Fibroblast of skin of back (primary cell): ENCODE measurements around the gene SLC14A1.

Experiments used
- DNase-seq: peaks from one replicate; pipeline ENCODE4 v3.0.0-alpha.2; 2013

SLC14A1 gene

GRCh38 chr18:45760462-45761036 lies 36.6 kb downstream of the SLC14A1 start:
- no peak for DNase-seq

GRCh38 chr18:45761512-45762114 lies 37.6 kb downstream of the SLC14A1 start:
- DNase-seq: no peak

DNA sequence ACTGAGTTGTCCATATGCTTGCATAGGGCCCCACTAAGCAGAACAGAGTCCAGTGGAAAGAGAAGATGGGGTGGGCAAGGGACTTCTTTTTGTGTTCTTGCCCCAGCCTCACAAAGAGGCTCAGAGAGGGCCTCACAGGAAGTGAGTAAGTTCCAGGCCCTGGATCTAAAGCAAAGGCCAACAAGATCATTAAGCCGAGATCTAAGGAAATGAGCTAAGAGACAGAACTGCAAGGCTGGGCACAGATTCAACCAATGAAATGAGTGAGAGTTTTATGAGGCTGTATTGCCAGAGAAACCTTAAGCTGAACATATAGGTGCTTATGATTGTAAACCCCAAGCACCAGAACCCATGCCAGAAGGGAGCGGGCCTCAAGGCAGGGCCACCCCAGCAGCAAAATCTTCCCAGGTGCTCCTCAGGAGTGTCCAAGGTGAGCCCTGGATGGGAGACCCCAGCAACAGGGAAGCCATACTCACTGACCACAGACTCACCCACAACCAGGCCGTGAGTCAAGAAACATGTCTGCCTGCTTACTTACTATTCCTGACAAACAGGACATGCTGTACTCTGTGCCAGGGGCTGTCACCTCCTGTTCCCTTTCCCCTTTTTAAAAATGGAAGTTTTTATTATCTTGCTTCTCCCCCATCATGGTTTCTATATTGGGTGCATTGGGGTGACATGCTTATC lies 40.2 kb downstream of the SLC14A1 start:
- no peak for DNase-seq

GRCh38 chr18:45765796-45766195 lies 41.8 kb downstream of the SLC14A1 start:
- DNase-seq: peak; percentile 69

- DNase-seq: peak; percentile 94
Measured at GRCh38 chr18:45771587-45772480, 47.9 kb downstream of the SLC14A1 start.

DNA sequence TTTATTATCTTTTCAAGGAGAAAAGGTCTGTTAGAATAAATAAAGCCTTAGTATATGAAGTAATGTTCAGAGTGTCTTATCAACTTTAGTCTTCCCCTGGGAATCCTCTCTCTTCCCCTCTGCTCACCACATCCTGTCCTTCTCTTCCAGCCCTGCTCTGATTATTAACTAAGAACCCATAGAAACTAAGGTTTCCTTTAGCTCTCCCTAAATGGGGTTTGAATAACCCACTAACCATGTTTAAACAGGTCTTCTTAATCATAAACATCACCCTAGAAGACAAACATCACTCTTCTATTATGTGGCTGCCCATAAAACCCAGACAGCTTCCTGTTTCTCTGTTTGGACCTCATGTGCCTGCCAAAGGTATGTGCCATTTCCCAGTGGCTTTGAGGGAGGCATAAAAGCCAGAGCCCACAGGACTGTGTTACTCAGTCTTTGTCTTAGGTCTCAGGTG lies 50.1 kb downstream of the SLC14A1 start:
- DNase-seq: peak; percentile 83

DNA sequence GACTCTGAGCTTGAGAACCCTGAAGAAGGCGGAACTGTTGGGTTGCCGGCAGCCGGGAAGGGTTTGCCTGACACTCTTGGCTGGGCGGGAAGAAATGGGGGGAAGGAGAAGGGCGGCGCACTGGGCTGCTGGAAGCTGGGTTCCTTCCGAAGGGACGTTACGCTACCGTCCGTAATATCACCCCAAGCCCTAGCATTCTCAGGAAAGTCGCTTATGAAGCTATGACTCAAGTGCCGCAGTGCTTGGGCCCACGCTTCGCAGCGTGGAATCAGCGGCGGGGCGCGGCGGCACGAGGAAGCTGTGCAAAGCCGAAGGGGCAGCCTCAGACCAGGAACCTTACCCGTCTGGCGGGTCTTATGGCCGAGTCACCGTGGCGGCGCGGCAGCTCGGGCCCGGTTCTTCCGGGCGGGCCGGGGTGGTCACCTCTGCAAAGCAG lies 51.3 kb downstream of the SLC14A1 start:
- peak; percentile 83 for DNase-seq

- DNase-seq: no peak
Measured at GRCh38 chr18:45775743-45776142, 51.8 kb downstream of the SLC14A1 start.

DNA sequence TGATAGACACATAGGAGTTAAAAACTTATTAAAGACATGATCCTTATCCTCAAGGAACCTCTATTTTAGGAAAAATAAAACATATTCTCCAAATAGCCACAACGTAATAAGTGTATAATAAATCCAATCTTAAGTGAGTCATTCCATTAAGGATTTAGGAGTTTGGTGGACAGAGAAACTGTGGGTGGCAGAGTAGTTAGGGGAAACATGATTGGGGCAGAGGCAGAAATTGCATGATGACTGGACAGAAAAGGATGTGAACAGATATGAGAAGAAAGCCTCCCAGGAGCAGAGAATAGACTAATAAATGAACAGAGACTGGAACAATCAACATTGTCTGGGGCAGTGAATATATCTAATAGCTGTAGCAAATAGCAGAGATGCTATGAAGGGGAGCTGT lies 53.4 kb downstream of the SLC14A1 start:
- DNase-seq: peak; percentile 94

DNA sequence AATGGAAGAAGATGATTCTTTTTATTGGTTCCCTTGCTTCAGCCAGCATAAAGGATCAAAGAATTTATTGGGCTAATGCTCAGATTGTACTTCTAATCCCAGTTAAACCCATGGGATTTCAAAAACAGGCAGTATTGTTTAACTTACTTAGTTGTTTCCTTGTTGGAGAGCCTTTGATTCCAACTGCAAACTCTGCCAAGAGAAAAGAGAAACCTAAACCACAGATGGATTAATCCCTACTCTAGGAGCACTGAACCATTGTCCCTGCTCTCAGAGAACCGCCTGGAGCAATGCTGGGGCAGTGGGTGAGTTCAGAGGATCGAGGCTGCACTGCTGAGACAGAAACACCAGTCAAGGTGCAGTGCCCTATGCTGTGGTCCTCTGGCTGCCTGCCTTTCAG lies 56.6 kb downstream of the SLC14A1 start:
- DNase-seq: no peak

- DNase-seq: no peak
Measured at GRCh38 chr18:45782662-45783061, 58.7 kb downstream of the SLC14A1 start.

GRCh38 chr18:45783097-45784075 lies 59.4 kb downstream of the SLC14A1 start:
- peak; percentile 89 for DNase-seq

DNA sequence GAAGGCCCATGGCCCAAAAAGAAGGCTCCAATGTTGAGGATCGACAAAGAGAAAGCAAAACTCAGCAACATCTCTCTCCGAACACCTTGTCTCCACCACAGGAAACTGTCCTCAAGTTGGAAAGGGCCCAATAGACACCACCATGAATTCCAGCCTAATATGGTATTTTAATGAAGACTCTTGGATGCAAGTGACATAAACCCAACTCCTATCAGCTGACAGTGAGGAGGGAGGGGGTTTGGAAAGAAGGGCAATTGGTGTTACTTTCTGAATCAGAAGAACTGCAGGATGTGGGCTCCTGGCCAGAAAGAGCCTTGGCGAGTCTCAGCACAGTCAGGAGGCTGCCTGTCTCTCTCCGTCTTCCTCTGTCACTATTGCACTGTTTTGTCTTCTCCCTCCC lies 61.2 kb downstream of the SLC14A1 start:
- DNase-seq: peak; percentile 81

DNA sequence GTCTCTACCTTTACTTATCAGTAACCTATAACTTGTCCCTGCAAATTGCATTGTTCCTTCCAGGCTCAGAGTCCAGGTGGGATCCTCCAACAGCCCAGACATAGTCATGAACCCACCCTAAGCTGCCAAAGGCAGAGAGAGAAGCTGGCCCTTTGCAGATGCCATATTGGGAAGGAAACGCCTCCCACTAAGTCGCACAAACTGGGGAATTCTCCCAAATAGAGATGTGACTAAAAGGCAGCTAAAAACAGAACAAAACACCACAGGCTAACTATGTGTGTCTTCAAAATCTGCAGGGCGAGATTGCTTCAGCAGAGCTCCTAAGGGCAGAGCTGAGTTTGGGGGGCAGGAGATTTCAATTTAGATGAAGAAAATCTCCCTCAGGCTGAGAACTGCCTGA lies 63.0 kb downstream of the SLC14A1 start:
- no peak for DNase-seq

GRCh38 chr18:45787346-45787745 lies 63.4 kb downstream of the SLC14A1 start:
- no peak for DNase-seq

GRCh38 chr18:45788861-45789260 lies 64.9 kb downstream of the SLC14A1 start:
- no peak for DNase-seq

GRCh38 chr18:45792506-45793263 lies 68.7 kb downstream of the SLC14A1 start:
- DNase-seq: no peak

GRCh38 chr18:45793264-45793965 lies 69.4 kb downstream of the SLC14A1 start:
- DNase-seq: peak; percentile 87

GRCh38 chr18:45801416-45802004 lies 77.5 kb downstream of the SLC14A1 start:
- peak; percentile 66 for DNase-seq
